Measurements from ENCODE around the gene EIF1AX.

DNA sequence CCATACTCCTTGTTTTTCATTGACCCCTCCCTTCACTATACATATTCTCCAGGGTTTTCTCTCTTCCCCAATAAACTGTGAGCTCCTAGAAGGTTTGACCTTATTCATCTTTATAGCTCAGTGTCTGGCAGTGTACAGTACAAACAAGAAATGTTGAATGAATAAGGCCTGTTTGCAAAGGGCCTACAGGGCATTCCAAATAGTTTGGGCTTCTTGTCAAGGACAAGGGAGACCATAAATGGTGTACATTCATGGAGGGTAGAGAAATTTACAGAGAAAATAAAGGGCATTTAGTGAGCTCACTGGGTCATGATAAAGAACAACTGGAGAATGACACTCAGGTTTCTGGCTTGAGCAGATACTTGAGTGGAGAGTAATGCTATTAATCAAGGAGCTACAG is 47.5 kb upstream of the EIF1AX start:
- TF ChIP-seq POLR2A (conservative IDR thresholded peaks at IDR 0.05) (no peak), MYC (IDR thresholded peaks at IDR 0.05; ENCODE audit: low read depth, low read length) (no peak), MYC (CRISPR knock-in tag; IDR thresholded peaks at IDR 0.05; ENCODE audit: borderline replicate concordance, low read depth) (no peak), MTA1 (IDR thresholded peaks at IDR 0.05; ENCODE audit: borderline replicate concordance) (no peak), COPS2 (conservative IDR thresholded peaks at IDR 0.05) (no peak), SMAD1 (IDR thresholded peaks at IDR 0.05; ENCODE audit: low read depth, low read length, partially characterized antibody) (no peak), EP300 (IDR thresholded peaks at IDR 0.05; ENCODE audit: low read length) (no peak)
- TF ChIP-seq, protein P1, sequence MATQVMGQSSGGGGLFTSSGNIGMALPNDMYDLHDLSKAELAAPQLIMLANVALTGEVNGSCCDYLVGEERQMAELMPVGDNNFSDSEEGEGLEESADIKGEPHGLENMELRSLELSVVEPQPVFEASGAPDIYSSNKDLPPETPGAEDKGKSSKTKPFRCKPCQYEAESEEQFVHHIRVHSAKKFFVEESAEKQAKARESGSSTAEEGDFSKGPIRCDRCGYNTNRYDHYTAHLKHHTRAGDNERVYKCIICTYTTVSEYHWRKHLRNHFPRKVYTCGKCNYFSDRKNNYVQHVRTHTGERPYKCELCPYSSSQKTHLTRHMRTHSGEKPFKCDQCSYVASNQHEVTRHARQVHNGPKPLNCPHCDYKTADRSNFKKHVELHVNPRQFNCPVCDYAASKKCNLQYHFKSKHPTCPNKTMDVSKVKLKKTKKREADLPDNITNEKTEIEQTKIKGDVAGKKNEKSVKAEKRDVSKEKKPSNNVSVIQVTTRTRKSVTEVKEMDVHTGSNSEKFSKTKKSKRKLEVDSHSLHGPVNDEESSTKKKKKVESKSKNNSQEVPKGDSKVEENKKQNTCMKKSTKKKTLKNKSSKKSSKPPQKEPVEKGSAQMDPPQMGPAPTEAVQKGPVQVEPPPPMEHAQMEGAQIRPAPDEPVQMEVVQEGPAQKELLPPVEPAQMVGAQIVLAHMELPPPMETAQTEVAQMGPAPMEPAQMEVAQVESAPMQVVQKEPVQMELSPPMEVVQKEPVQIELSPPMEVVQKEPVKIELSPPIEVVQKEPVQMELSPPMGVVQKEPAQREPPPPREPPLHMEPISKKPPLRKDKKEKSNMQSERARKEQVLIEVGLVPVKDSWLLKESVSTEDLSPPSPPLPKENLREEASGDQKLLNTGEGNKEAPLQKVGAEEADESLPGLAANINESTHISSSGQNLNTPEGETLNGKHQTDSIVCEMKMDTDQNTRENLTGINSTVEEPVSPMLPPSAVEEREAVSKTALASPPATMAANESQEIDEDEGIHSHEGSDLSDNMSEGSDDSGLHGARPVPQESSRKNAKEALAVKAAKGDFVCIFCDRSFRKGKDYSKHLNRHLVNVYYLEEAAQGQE (IDR thresholded peaks at IDR 0.05; ENCODE audit: borderline replicate concordance) = no peak
- TF ChIP-seq, protein P1 (CRISPR knock-in tag; IDR thresholded peaks at IDR 0.05; ENCODE audit: low read depth) = no peak
- TF ChIP-seq, protein P2, sequence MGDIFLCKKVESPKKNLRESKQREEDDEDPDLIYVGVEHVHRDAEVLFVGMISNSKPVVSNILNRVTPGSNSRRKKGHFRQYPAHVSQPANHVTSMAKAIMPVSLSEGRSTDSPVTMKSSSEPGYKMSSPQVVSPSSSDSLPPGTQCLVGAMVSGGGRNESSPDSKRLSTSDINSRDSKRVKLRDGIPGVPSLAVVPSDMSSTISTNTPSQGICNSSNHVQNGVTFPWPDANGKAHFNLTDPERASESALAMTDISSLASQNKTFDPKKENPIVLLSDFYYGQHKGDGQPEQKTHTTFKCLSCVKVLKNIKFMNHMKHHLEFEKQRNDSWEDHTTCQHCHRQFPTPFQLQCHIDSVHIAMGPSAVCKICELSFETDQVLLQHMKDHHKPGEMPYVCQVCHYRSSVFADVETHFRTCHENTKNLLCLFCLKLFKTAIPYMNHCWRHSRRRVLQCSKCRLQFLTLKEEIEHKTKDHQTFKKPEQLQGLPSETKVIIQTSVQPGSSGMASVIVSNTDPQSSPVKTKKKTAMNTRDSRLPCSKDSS (IDR thresholded peaks at IDR 0.05; ENCODE audit: low read depth, partially characterized antibody) = no peak
